ENCODE data around the gene LECT2.

The LECT2 gene

GRCh38 chr5:135930949-135931295 is 23.9 kb downstream of the LECT2 start:
- no peak for DNase-seq

- DNase-seq, result no peak
Measured at GRCh38 chr5:135930029-135930948, 24.5 kb downstream of the LECT2 start.

- DNase-seq, result peak; percentile 54
Measured at GRCh38 chr5:135921388-135921787, 33.4 kb downstream of the LECT2 start.

GRCh38 chr5:135920199-135920598 is 34.6 kb downstream of the LECT2 start:
- no peak for DNase-seq

- no peak for DNase-seq
Measured at GRCh38 chr5:135916638-135917263, 38.0 kb downstream of the LECT2 start.

GRCh38 chr5:135915466-135916001 is 39.2 kb downstream of the LECT2 start:
- no peak for DNase-seq

- no peak for DNase-seq
Measured at GRCh38 chr5:135913713-135914626, 40.8 kb downstream of the LECT2 start.

GRCh38 chr5:135905144-135905543 is 49.6 kb downstream of the LECT2 start:
- no peak for DNase-seq

- no peak for DNase-seq
Measured at GRCh38 chr5:135901633-135902032, 53.1 kb downstream of the LECT2 start.

GRCh38 chr5:135900276-135900675 is 54.5 kb downstream of the LECT2 start:
- DNase-seq, result no peak

GRCh38 chr5:135898651-135899050 is 56.1 kb downstream of the LECT2 start:
- DNase-seq, result no peak
